SK-N-SH (cell line): Measurements from ENCODE around the gene F5.

Experiments used
- CTCF ChIP-seq: fragments of 200-600 bp; sonication (generic); IDR thresholded peaks from 2 replicates; pipeline ENCODE4 v1.6.1; 2017; ENCODE audit warnings: antibody characterized with exemption, mild to moderate bottlenecking, moderate library complexity
- POLR2AphosphoS5 ChIP-seq: IDR thresholded peaks from 2 replicates; pipeline ENCODE4 v1.6.1; 2012; ENCODE audit warnings: low read depth, low read length
- RXRA ChIP-seq: IDR thresholded peaks from 2 replicates; pipeline ENCODE4 v1.4.0; 2012; ENCODE audit warnings: low read depth, mild to moderate bottlenecking, borderline replicate concordance
- TAF1 ChIP-seq: IDR thresholded peaks from 2 replicates; pipeline ENCODE4 v1.6.1; 2012; ENCODE audit warnings: low read depth, mild to moderate bottlenecking, low read length, moderate library complexity, borderline replicate concordance
- YY1 ChIP-seq: IDR thresholded peaks from 2 replicates; pipeline ENCODE4 v1.4.0; 2012; ENCODE audit warnings: low read depth, mild to moderate bottlenecking

GRCh38 chr1:169495916-169496315 lies 90.4 kb downstream of the F5 start:
- TF ChIP-seq CTCF (no peak), YY1 (no peak), POLR2AphosphoS5 (no peak), RXRA (no peak), TAF1 (no peak)
